ENCODE data around the gene PLEK. TPM values are rescaled to one million over a fixed set of nuclear protein-coding genes. Genes with fewer than 3 reads are reported as not detected.

Gene PLEK
- total and polyA plus RNA-seq, 9 of the 15 experiments (the other 6 are each of a cell fraction or from before 2014, with no cell fraction given), result 0.14 to 1.2 (median 0.36) TPM

- TF ChIP-seq PBX2 (CRISPR knock-in tag; IDR thresholded peaks at IDR 0.05; ENCODE audit: low read depth) (no peak), PBX2 (tag; conservative IDR thresholded peaks at IDR 0.05; ENCODE audit: low read depth) (no peak), ARID3B (CRISPR knock-in tag; IDR thresholded peaks at IDR 0.05; ENCODE audit: borderline replicate concordance) (no peak), ILF3 (IDR thresholded peaks at IDR 0.05; ENCODE audit: borderline replicate concordance) (no peak), ARID3A (IDR thresholded peaks at IDR 0.05; ENCODE audit: borderline replicate concordance, low read depth, low read length) (peak; percentile 61; the same call in 1 of the 2 replicates), ZNF511 (CRISPR knock-in tag; IDR thresholded peaks at IDR 0.05) (no peak), NR2C1 (IDR thresholded peaks at IDR 0.05) (no peak), NR2C1 (tag; IDR thresholded peaks at IDR 0.05) (no peak), MCM5 (IDR thresholded peaks at IDR 0.05; ENCODE audit: low read depth) (no peak), LCOR (CRISPR knock-in tag; IDR thresholded peaks at IDR 0.05) (peak; percentile 52; the same call in 1 of the 2 replicates), ID3 (CRISPR knock-in tag; IDR thresholded peaks at IDR 0.05) (no peak), ID3 (tag; IDR thresholded peaks at IDR 0.05) (peak; percentile 56; the same call in 1 of the 2 replicates), ZFP1 (CRISPR knock-in tag; IDR thresholded peaks at IDR 0.05) (no peak), HBP1 (CRISPR knock-in tag; IDR thresholded peaks at IDR 0.05) (no peak), RNF219 (CRISPR knock-in tag; IDR thresholded peaks at IDR 0.05) (no peak), ZSCAN32 (CRISPR knock-in tag; IDR thresholded peaks at IDR 0.05) (no peak)
Measured at GRCh38 chr2:68441179-68441993, 76.3 kb downstream of the PLEK start (continued).
